ENCODE data around the gene OTOF. TPM values are rescaled to one million over a fixed set of nuclear protein-coding genes. Genes with fewer than 3 reads are reported as not detected.

The OTOF gene
- total and polyA plus RNA-seq, 7 donors, result 0.14 to 2.2 (median 0.34) TPM

DNA sequence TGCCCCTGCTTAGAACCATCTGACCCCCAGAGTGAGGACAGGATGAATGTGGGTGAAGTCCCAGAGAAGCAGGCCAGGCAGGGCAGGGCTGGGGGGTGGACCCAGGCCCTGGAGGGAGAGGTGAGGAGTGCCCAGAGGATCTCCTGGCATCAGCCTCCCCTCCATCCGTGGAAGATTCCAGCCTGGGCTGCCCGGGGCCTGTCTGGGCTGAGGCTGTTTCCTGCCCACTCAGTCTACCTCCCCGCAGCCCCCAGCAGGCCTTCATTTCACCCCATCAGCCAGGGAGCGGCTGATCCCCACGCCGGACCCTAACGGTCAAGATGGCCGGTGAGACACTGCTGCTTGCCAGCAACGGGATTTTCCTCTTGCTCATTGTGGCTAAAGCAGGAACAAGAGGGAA is 35.3 kb upstream of the OTOF start:
- WGBS, 3 donors, result 72 to 76% (median 74%) methylated on average over 9 of the region's 9 CpGs
- DNase-seq (no peak), ATAC-seq (no peak)
- H3K36me3 ChIP-seq (ENCODE audit: insufficient read depth in 1 of 2, low read depth in 1 of 2), result no peaks in the 10 kb centered on the region
- no peak overlapping the region for H3K4me3 ChIP-seq
- intact Hi-C loops (cut with DNase I), result no loop called here
- TF ChIP-seq, protein P1, sequence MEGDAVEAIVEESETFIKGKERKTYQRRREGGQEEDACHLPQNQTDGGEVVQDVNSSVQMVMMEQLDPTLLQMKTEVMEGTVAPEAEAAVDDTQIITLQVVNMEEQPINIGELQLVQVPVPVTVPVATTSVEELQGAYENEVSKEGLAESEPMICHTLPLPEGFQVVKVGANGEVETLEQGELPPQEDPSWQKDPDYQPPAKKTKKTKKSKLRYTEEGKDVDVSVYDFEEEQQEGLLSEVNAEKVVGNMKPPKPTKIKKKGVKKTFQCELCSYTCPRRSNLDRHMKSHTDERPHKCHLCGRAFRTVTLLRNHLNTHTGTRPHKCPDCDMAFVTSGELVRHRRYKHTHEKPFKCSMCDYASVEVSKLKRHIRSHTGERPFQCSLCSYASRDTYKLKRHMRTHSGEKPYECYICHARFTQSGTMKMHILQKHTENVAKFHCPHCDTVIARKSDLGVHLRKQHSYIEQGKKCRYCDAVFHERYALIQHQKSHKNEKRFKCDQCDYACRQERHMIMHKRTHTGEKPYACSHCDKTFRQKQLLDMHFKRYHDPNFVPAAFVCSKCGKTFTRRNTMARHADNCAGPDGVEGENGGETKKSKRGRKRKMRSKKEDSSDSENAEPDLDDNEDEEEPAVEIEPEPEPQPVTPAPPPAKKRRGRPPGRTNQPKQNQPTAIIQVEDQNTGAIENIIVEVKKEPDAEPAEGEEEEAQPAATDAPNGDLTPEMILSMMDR (IDR thresholded peaks at IDR 0.05), result no peak
- H3K4me1 ChIP-seq, result no peaks in the 10 kb centered on the region
- no peak overlapping the region for H3K27ac ChIP-seq
- H3K9me3 ChIP-seq, result no peaks in the 10 kb centered on the region
- no peaks in the 10 kb centered on the region for H3K27me3 ChIP-seq (ENCODE audit: insufficient read depth in 3 of 3, low read length in 2 of 3)

DNA sequence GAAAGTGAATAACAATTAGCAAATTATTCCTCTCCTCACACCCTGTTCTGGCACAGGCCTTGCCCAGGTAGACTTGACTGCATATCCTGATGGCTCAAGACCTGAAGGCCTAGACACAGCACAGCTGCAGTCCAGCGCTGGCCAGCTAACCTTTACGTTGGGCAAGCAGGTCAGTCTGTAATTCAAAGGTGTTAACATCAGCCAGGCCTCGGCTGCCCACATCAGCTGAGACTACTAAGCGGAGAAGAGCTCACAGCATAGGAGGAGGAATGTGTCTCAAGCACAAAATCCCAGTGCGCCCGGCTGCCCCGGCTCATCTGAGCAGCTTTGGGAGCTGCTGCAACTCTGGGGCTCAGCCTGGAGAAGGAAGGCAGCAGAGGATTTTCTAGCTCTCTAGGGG is 33.5 kb upstream of the OTOF start:
- H3K9me3 ChIP-seq, result no peaks in the 10 kb centered on the region

DNA sequence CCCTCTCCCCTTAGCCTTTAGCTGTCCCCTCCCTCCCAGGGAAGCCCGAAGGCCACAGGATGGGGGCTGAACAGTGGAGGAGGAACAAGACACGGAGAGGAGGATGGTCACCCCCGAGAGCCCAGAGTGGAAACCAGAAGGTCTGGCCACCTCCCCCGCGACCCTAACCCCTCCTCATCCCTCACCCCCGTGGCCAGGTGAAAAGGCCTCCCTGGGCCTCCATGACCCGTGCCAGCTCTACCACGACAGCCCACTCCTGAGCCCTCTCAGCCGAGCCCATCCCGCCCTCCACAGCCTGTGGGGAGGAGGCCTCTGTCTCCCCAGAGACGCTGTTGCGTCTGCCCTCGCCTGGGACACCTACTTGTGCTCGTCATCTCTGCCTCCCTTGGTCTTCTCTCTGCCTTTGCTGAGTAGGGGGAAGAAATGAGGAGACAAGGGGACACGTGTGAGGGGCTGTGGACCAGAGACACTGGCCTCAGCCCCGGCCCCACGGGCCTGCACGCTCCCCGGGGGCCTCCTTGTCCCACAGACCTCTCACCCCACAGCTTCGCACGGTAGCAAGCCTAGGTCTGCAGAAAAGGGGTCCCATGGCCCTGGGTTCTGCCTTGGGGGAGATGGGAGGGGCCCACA is 32.5 kb upstream of the OTOF start:
- H3K27me3 ChIP-seq (ENCODE audit: insufficient read depth in 3 of 3, low read length in 2 of 3), result no peaks in the 10 kb centered on the region
- no peak overlapping the region for H3K4me3 ChIP-seq
- intact Hi-C loops (cut with DNase I), result no loop called here
- H3K9me3 ChIP-seq, result no peaks in the 10 kb centered on the region
- no peak for ATAC-seq
- DNase-seq, result no peak
- TF ChIP-seq, protein P1 (IDR thresholded peaks at IDR 0.05), result no peak
- H3K36me3 ChIP-seq (ENCODE audit: insufficient read depth in 1 of 2, low read depth in 1 of 2), result no peaks in the 10 kb centered on the region
- 89 to 93% (median 89%) methylated on average over 20 to 21 of the region's 21 CpGs for WGBS, 3 donors
- H3K4me1 ChIP-seq, result no peaks in the 10 kb centered on the region
- no peak overlapping the region for H3K27ac ChIP-seq

More for the DNA sequence above, 33.5 kb upstream of the OTOF start:
- Histone ChIP-seq H3K27ac (no peak overlapping the region), H3K27me3 (ENCODE audit: insufficient read depth in 3 of 3, low read length in 2 of 3) (no peaks in the 10 kb centered on the region), H3K4me3 (no peak overlapping the region), H3K4me1 (no peaks in the 10 kb centered on the region), H3K36me3 (ENCODE audit: insufficient read depth in 1 of 2, low read depth in 1 of 2) (no peaks in the 10 kb centered on the region)
- DNase-seq (no peak), ATAC-seq (no peak)
- intact Hi-C loops (cut with DNase I), result no loop called here
- WGBS, 3 donors, result 82 to 92% (median 86%) methylated on average over 7 of the region's 7 CpGs
- TF ChIP-seq, protein P1 (IDR thresholded peaks at IDR 0.05), result no peak

DNA sequence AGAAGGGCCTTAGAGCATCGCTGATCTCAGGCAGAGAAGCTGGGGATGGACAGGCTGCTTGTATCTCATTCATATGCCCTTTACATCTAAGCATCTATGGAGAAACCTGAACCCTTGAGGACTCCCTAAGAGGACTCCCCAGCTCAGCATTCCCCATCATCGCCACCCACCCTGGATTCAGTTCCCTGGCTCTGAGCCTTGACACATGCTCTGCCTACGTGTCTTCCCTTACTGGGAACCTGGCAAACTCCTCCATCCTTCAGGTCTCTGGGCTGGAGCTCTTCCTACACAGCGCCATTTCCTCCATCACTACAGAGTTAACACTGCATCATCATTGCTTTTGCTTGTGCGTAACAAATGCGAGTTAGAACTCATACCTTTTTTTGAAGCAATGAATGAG is 31.2 kb upstream of the OTOF start:
- WGBS, 3 donors, result 79 to 83% (median 82%) methylated on average over 6 of the region's 6 CpGs
- Histone ChIP-seq H3K4me1 (no peaks in the 10 kb centered on the region), H3K36me3 (ENCODE audit: insufficient read depth in 1 of 2, low read depth in 1 of 2) (no peaks in the 10 kb centered on the region), H3K27ac (no peak overlapping the region), H3K4me3 (no peak overlapping the region), H3K9me3 (no peaks in the 10 kb centered on the region), H3K27me3 (ENCODE audit: insufficient read depth in 3 of 3, low read length in 2 of 3) (no peaks in the 10 kb centered on the region)
- ATAC-seq, result no peak
- intact Hi-C loops (cut with DNase I), result no loop called here
- TF ChIP-seq, protein P1 (IDR thresholded peaks at IDR 0.05), result no peak
- no peak for DNase-seq

DNA sequence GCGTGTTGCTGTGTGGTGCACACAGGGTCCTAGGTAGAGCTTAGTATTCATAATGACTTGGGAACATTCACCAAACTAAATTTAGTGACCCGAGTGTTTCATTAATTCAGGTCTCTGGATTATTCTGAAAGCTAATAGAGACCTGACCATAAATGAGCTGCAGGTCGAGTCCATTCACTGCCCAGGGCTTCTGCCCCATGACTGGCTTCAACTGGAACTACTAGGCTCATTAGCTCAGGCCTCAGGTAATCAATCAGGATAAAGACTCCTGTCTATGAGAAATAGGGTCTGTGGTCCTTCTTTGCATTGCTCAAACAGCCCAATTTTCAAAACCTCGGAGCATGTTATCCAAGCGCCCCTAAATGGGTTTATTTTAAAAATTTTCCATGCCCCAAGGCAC is 30.0 kb upstream of the OTOF start:
- Histone ChIP-seq H3K27me3 (ENCODE audit: insufficient read depth in 3 of 3, low read length in 2 of 3) (peaks cover 0 to 6% (median 0%) of the 10 kb centered on the region in 3 donors), H3K9me3 (no peaks in the 10 kb centered on the region), H3K4me1 (no peaks in the 10 kb centered on the region), H3K4me3 (no peak overlapping the region), H3K27ac (no peak overlapping the region), H3K36me3 (ENCODE audit: insufficient read depth in 1 of 2, low read depth in 1 of 2) (no peaks in the 10 kb centered on the region)
- ATAC-seq, result no peak
- intact Hi-C loops (cut with DNase I), result no loop called here
- TF ChIP-seq, protein P1 (IDR thresholded peaks at IDR 0.05), result no peak
- no peak for DNase-seq
- WGBS, 3 donors, result 82 to 88% (median 86%) methylated on average over 5 of the region's 5 CpGs
